Measurements from ENCODE around the gene LRRIQ3. TPM values are rescaled to one million over a fixed set of nuclear protein-coding genes. Genes with fewer than 3 reads are reported as not detected.

The LRRIQ3 gene
- total RNA-seq, 4 donors from 2014 or later, result 1.3 to 5.0 (median 2.6) TPM

- no peak for DNase-seq
- H3K36me3 ChIP-seq, result no peaks in the 10 kb centered on the region
- no peaks in the 10 kb centered on the region for H3K9me3 ChIP-seq
- H3K4me3 ChIP-seq (replicated peaks in 1 of 3), result no peak overlapping the region
- no peaks in the 10 kb centered on the region for H3K27me3 ChIP-seq
- no peak overlapping the region for H3K27ac ChIP-seq
- WGBS, 2 donors, result 90 to 98% methylated on average over 2 of the region's 2 CpGs
- intact Hi-C loops (cut with DNase I), result no loop called here
- no peaks in the 10 kb centered on the region for H3K4me1 ChIP-seq
- no peak for TF ChIP-seq POLR2A (IDR thresholded peaks at IDR 0.05)
- TF ChIP-seq CTCF (IDR thresholded peaks at IDR 0.05), result no peak
Measured at GRCh38 chr1:73979684-73980083, 218.3 kb downstream of the LRRIQ3 start.

GRCh38 chr1:73978964-73979363, 219.0 kb downstream of the LRRIQ3 start:
- intact Hi-C loops (cut with DNase I), result no loop called here
- Histone ChIP-seq H3K27me3 (no peaks in the 10 kb centered on the region), H3K4me1 (no peaks in the 10 kb centered on the region), H3K27ac (no peak overlapping the region), H3K4me3 (replicated peaks in 1 of 3) (no peak overlapping the region), H3K9me3 (no peaks in the 10 kb centered on the region), H3K36me3 (no peaks in the 10 kb centered on the region)
- TF ChIP-seq POLR2A (IDR thresholded peaks at IDR 0.05) (no peak), CTCF (IDR thresholded peaks at IDR 0.05) (no peak)
- no peak for DNase-seq
- WGBS, 2 donors, result 100% methylated on average over 1 of the region's 1 CpG

Other genes starting within 250 kb of the LRRIQ3 start
- gene FPGT, start 66 bp upstream of the LRRIQ3 start, total RNA-seq, result 10 to 100 TPM; 20.7 to 31.8 (median 26.6) TPM
- gene TNNI3K, start 37.2 kb upstream of the LRRIQ3 start, total RNA-seq, result 1 to 10 TPM in 1 of 4 donors, under 1 TPM in 1, not detected in 2; 0.73 to 2.0 TPM